Epidermal melanocyte (primary cell): Measurements from ENCODE around the gene GBP2.
A peak's percentile ranks its signal among the peaks of the same experiment; 100 is the strongest.

Experiments
- DNase-seq: peaks from one replicate; pipeline ENCODE4 v3.0.0; 2011; ENCODE audit warnings: low spot score; ENCODE audit not compliant: insufficient read length

Gene GBP2, protein sequence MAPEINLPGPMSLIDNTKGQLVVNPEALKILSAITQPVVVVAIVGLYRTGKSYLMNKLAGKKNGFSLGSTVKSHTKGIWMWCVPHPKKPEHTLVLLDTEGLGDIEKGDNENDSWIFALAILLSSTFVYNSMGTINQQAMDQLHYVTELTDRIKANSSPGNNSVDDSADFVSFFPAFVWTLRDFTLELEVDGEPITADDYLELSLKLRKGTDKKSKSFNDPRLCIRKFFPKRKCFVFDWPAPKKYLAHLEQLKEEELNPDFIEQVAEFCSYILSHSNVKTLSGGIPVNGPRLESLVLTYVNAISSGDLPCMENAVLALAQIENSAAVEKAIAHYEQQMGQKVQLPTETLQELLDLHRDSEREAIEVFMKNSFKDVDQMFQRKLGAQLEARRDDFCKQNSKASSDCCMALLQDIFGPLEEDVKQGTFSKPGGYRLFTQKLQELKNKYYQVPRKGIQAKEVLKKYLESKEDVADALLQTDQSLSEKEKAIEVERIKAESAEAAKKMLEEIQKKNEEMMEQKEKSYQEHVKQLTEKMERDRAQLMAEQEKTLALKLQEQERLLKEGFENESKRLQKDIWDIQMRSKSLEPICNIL

DNA sequence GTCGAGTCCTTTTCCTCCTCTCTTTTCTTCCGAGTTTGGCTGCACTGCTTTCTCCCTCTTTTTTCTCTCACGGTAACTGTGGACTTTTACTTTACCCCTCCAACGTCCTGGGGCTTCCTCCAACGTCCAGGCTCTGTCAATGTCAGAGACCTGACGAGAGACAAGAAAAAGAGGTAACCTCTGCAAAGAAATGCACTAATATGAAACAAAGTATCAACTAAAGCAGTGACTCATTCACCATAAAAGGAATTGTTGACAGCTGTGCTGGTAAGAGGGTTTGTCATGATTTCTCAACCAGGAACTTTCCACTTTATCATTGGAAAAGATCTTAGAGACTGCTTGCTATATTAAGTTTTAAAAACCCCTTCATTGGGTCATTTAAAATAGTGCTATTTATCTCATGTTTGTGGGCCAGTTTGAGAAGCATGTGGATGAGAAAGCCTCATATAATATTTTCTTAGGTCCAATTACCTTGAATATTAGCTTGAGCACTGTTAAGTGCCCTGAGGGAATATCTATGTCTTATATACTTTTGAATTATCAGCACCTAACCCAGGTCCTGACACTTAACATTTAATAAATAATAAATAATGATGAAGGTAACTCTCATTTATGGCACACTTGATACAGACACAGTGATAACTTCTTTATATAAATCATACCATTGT, at the start of gene GBP2:
TSS of gene GBP2 (minus strand) at position 202 of the 668 bp plus-strand sequence. CDS start 4,148 bp downstream, outside the sequence.
- peak; percentile 38 for DNase-seq

DNA sequence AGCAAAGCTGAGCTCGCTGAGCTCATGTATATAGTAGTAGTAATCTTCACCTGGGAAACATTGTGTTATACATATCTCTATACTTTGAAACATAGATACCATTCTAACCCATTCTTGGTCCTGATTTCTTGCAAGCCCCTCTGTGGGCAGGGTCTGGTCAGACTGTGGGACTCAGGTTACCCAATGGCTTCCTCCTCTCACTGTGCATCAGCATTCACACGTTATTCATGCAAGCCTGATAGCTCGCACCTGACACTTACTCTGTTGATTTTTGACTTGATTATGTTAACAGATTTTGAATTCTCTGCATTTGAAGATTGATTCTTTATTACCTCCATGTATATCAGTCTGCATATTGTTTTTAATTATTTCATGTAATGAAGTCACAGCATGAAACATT, 48.6 kb upstream of the GBP2 start:
- DNase-seq: no peak

DNA sequence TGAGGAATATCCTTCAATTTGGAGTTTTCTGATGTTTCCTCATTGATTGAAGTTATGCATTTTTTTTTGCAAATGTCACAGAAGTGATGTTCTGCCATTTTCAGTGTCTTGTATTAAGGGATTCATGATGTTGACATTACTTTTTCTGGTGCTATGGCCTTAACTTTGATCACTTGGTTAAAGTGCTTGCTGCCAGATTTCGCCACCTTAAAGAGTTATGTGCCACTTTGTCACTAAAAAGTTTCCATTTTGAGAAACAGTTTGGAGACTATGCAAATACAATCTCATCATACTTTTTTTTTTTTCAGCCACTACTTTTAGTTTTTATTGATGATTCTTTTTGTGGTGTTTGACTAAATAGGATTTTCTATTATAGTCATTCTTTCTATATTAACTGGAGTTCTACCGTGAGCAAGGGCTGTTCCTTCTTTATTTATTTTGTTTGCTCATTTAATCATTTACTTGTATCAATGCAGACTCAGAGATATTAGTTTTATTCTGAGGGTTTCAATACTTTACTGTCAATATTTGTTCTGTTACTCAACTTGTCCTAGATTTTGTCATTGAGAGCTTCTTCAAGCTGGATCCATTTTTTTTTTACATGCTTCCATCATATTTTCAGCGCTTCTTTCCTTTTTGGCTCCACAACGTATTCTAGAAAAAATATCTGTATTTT, 46.7 kb upstream of the GBP2 start:
- no peak for DNase-seq

DNA sequence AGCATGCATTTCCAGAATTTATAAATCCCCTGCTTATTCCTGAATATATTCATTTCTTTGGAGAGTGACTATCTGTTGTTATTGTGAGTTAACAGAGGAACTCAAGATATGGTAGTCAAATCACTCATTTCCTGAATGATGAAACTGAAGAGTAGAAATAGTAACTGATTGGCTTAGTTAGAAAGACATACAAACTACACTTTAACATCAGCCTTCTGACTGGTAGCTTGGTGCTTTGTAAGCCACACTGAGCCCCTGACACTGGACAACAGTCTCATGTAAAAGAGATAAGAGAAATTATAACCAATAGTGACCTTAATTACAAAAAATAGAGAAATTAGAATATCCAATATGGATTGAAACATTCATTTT, 45.1 kb upstream of the GBP2 start:
- DNase-seq: no peak

DNA sequence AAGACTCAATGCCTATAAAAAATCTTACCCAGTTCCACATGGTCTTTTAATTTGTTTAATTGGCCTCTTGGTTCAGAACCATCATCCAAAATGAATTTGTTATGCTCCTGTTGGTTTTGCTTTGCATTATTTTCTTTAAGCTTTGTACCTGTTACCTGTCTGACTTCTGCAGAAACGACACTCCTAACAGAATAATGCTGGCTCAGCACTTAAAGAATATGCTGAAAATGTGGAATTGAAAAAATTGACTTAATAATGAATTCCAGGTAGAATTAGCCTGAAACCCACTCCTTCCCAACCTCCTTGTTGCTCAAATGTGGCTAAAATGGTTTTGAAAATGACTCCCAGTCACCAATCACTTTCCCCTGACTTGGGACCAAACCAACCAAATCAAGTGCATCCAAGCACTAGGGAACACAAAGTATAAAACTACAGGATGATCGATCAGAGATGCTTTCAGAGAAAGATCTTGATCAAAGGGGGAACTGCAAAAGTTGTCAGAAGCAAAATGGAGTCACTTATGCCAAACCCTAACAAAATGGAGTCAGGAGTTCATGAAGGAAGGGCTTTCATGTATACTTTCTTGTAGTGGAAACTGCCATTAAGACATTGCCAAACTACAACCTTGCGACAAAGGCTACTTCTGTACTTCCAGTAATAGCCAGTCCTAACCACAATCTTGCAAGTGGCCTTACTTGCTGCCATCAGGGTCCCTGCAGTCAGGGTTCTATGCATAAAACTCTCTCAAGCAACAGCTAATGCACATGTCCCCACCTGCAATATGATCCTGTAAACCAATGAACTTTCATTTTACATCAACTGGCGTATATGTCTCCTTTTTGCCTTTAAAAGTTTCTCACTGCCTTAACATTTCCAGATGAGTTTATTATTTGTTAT, 44.5 kb upstream of the GBP2 start:
- no peak for DNase-seq

DNA sequence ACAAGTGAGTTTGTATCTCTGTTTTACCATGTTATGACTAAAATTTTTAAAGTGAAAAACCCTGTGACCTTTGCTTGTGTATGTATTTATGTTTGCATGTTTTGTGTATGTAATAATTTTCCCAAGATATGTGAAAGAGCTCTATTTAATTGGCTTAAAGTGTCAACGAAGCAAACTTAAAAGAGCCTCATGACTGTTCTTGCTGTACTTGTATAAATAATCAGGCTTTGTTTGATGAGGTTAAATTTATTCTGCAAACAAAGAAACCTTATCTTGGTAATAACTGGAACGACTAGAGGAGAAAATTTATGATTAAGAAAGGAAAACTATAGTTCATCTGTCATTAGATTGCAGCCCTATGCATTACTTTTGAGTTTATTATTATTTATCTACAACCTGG, 43.3 kb upstream of the GBP2 start:
- DNase-seq: peak; percentile 14

DNA sequence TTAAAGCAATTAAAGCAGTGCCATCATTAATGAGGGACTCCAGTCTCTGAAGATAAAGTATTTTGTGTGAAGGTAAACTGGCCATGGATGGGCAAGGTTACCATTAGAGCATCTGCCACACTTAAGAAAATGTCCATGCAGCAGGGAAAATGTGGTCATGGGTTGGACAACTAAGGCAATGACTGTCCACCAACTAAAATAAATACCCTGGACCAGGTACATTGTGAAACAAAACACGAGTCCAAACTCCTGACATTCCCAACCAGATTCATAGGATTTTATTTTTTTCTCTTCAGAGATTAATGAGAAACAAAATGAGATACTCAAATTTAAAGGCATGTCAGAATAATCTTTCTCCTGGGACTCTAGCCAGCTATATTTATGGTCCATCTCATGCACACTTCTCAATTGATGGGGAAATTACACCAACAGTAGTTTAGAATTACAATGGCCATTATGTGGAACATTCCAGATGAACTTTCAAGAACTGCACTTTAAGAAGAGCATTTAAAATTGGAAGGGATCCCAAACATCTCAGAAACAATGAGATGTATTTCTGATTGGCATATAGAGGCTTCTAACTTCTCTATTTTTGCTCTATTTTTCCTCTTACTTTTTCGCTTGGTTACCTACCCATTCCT, 41.8 kb upstream of the GBP2 start:
- DNase-seq: no peak

DNA sequence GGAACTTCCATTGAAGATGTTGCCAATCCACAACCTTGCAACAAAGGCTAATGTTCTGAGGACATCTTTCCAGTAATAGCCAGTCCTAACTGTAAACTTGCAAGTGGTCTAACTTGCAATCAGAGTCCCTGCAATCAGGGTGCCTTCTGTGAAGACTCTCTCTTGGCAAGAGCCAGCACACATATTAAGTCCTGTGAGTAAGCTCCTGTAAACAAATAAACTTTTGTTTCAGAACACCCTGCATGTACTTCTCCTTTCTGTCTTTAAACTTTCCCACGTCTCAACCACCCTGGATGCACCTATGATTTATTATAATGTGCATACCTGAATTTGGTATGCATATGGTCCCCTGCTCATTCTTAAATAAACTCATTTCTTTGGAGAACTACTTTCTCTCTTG, 40.8 kb upstream of the GBP2 start:
- no peak for DNase-seq

DNA sequence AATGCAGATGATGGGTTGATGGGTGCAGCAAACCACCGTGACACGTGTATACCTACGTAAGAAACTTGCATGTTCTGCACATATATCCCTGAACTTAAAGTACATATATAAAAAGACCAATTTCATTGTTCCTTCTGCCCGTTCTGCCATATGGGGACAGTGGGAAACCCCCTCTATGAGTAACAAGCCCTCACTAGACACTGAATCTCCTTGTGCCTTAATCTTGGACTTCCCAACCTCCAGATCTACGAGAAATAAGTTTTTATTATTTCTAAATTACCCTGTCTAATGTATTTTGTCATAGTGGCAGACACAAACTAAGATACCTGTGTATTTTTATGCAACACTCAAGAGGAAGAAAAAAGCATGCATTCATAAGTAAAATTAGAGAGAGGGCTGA, 39.9 kb upstream of the GBP2 start:
- DNase-seq: no peak

DNA sequence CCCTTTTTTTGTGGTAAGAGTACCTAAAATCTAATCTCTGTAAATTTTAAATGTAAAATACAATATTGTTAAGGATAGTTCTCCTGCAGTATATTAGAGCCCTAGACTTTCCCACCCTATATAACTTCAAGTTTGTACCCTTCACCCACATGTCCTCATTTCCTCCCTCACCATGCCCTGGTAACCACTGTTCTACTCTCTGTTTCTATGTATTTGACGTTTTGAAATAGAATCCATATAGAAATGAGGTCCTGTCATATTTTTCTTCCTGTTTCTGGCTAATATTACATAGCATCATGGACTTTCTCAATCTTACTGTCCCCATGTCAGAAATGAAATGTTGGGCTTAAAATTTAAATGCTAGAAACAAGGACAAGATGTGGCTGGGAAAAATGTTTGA, 25.1 kb upstream of the GBP2 start:
- DNase-seq: no peak

DNA sequence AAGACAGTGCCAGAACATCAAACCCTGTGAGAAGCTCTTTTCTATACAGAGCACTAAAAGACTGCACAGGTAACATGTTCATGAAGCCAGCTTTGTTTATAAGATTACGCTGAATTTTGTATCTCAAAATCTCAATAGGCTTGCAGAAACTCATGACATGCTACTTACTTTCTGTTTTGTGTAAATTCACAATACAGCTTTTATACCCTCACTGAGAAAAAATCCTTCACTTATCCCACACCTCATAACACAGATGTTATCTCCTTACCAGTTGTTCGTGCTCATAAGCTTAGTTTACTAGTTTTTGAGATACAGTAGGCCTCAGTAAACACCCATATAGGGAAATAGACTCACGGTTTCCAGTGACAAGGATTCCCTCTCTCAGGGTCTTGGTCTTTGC, 24.1 kb upstream of the GBP2 start:
- no peak for DNase-seq

DNA sequence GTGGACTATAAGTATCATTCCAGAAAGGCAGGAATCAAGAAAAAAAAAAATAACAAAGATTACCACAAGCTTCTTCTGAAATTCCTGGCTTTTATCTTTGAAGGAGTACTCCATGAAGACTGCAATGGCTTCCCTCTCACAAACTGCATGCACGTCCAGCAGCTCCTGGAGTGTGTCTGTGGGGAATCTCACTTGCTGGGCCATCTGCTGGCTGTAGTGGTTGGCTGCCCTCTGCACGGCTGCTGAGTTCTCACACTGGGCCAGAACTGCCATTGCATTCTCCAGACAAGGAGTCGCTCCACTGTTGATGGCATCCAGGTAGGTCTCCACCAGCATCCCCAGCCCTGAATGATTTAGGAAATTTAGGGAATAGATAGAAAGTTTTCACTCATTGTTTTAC, 23.3 kb upstream of the GBP2 start:
- DNase-seq: no peak

DNA sequence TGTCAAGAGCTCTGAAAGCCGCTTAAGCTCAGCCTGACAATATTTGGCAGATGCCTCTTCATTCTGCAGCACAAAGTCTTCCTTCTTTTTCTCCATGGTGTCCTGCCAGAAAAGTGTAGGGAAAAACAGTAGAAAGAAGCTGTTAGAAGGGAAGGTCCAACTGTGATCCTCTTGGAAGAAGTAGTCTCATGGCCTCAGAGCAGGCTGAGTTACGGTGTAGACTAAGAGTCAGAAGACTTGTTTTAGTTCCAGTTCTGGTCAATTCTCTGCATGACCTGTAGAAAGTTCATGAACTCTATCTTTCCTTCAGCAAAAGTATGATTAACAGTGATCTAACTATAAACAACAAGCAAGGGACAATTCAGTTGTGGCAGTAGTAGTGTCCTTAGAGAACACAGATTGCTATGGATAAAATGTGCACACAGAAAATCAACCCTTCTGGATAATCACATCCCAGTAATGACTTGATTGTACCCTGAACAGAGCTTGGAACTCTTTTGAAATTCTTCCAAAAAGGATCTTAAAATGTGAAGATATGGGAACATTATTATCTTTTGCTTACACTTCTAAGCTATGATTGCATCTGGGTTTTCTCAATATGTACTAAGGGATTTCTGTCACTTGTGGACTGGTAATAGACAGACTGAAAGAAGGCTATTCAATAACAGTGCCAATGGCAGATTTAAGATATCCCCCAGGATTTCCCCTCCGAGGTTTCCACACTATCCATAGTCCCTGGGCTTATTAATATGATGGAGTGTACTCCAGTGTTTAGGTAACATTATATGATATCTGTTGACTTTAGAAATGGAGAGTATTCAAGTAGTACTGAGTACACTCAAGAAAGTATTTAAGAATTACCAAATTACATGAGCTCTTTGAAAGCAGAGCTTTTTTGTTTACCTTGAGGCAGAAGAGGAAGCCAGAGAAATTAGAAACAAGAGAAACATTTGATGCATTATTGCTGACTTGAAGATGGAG, 22.1 kb upstream of the GBP2 start:
- no peak for DNase-seq

DNA sequence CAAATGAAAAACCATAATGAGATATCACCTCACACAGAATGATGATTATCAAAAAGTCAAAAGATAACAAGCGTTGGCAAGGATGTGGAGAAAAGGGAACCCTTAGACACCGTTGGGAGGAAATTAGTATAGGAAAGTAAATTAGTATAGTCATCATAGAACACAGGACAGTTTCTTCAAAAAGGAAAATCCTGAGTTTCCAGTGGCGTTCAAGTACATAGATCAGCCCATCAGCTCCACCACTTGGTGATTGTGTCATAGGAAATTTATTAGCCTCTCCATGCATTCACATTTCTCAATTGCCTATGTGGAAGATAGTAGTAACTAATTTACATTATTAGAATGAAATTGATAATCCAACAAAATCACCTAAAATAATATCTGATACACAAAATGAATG, 20.8 kb upstream of the GBP2 start:
- no peak for DNase-seq

DNA sequence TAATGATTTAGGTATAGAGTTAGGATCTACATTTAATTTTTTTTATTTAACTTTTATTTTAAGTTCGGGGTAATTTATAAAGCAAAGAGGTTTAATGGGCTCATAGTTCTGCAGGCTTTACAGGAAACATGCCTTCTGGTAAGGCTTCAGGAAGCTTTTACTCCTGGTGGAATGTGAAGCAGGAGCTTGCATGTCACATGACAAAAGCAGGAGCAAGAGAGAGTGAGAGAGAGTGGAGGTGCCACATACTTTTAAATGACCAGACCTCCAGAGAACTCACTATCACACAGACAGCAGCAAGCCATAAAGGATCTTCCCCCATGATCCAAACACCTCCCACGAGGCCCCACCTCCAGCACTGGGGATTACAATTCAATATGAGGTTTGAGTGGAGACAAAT, 17.6 kb upstream of the GBP2 start:
- DNase-seq: no peak

DNA sequence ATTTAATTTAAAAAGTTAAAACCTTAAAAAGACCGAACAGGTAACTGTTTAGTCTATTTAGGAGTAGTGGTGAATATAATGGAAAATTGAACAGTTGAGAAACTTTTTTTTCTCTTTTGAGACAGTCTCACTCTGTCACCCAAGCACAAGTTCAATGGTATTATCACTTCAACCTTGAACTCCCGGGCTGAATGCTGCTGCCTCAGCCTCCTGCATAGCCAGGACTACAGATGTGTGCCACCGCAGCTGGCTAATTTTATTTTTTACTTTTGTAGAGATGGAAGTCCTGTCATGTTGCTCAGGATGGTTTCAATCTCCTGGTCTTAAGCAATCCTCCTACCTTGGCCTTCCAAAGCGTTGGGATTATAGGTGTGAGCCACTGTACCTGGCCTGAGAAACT, 16.2 kb upstream of the GBP2 start:
- no peak for DNase-seq

DNA sequence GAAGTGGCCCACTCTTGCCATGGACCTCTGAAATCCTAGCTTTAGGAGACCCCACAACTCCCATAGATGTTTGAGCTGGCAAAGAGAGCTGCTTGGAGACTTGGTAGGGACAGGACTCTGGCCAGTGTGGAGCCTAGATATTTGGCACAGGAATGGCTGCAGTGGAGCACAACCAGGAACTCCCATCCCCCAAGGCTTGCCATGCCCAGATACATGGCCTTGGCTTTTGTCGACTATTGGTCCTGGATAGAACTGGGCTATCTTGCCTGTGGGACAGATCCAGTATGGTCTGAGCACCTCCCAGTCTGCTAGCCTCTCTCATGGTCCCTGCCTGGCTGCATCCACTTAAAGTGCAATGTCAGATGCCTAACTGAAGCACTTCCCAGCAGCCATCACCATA, 7.8 kb upstream of the GBP2 start:
- no peak for DNase-seq

DNA sequence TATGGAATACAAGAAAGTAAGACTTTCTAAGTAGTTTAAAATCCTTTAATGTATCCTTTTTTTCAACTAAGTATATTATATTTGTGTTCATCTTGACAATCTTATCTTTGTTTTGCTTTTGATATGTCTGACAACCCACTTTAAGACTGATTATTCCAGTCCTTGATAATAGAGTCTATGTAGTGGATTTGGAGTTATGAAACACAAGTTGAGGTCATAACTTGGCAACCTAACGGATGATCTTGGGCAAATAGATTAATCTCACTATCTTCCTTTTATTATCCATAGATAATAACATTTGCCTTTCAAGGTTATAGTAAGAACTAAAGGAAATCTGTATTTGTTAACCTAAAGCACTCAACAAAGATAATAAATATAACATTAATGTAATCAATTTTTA, 4.8 kb upstream of the GBP2 start:
- DNase-seq: no peak

DNA sequence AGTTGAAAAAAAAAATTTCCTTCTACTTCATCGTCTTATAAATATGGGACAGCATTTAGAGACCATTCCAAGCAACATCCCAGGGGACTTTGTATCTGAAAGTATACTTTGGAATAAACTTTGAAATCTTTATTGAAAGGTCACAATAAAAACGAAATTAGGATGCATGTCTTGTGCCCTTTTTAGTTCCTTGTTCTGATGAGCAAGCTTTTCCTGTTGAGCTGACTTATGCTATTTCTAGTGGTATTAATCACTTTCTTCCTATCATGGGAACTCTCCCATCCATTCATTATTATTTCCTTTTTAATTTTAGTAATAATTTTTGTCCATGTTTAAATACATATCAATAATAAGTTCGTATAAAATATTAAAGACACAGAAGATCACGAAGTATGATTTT, 4.0 kb upstream of the GBP2 start:
- no peak for DNase-seq
